Measurements from ENCODE around the gene IMP3.
A peak's percentile ranks its signal among the peaks of the same experiment; 100 is the strongest.
"Not testable (repeated sequence)": the region's sequence is repeated elsewhere in the genome, so short reads cannot be mapped to it uniquely, and the experiment has no call there.

Gene IMP3, protein sequence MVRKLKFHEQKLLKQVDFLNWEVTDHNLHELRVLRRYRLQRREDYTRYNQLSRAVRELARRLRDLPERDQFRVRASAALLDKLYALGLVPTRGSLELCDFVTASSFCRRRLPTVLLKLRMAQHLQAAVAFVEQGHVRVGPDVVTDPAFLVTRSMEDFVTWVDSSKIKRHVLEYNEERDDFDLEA

DNA sequence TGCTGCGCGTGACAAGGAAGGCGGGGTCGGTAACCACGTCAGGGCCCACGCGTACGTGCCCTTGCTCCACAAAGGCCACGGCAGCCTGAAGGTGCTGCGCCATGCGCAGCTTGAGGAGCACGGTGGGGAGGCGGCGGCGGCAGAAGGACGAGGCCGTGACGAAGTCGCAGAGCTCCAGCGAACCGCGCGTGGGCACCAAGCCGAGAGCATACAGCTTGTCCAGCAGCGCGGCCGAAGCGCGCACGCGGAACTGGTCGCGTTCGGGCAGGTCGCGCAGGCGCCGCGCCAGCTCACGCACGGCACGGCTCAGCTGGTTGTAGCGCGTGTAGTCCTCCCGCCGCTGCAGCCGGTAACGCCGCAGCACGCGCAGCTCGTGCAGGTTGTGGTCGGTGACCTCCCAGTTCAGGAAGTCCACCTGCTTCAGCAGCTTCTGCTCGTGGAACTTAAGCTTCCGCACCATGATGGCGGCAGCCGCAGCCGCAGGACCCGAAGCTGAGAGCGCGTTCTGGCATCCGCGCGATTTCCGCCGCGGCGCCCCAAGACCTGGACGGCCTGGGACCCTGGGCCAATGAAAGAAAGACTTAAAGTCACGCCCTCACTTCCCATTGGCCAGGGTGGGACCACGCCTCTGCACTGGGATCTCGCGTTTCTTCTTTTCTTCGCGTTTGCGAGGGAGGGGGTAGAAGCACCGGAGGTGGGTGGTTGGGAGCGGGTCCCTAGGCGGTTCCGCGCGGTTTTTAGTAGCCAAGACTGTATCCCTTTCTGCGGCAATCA, at the start of gene IMP3:
IMP3 (minus strand) TSS at position 516 of the 774 bp plus-strand sequence; CDS start at position 460, 56 bp downstream.
- DNase-seq, result peak; percentile 93 to 99 (median 97)
- intact Hi-C loops (cut with DNase I), result loop anchor here (10.0 kb wide), 2 partner anchors 185 to 275 kb away; partner anchors contain the start of genes MAN2C1 and SIN3A

DNA sequence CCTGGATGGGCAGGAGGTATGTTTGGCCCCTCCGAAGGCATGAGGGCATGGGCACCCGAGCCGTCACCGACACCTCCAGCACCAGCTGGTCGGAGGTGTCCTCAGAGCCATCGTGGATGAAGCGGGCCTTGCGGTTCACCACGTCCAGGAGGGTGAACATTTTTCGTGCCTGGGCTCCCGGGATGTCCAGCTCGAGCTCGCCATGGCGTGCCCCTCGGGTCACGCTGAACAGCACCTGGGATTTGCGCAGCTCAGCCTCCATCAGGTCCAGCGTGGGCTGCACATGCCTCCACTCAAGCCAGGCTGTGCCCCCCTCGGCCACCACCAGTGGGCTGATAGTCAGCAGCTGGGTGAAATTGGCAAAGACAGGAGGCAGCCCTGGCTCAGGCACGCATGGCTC, 49.4 kb upstream of the IMP3 start:
- DNase-seq; intact Hi-C loops (cut with DNase I): not testable (repeated sequence)

DNA sequence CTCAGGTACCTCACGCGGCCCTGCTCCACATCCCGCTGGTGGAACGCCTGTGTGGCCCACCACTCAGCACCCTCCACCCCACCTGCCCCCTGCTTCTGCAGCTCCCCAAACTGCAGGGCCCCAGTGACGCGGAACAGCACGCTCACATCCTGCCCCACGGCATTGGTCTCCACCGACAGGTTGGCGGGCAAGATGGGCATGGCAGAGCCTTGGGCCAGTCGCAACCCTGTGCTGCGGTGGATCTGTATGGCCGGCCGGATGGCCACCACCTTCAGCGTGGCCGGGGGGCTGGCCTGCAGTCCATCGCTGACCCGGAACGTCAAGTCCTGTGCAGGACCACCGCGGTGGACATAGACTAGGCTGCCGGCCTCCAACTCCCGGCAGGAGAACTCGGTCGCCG, 48.8 kb upstream of the IMP3 start:
- DNase-seq, result no peak
- intact Hi-C loops (cut with DNase I), result no loop called here

DNA sequence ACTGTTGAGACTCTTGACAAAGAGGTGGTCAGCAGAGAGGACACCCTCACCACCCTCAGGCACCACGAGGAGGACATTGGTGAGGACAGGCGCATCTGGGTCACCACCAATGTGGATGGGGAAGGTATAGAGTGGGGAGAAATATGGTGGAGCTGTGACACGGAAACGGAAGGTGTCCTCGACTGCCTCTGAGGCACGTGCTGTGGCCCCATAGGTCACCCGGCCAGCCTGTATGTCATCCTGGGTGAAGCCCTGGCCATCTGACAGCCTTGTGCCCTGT, 48.2 kb upstream of the IMP3 start:
- no peak for DNase-seq
- intact Hi-C loops (cut with DNase I), result no loop called here

DNA sequence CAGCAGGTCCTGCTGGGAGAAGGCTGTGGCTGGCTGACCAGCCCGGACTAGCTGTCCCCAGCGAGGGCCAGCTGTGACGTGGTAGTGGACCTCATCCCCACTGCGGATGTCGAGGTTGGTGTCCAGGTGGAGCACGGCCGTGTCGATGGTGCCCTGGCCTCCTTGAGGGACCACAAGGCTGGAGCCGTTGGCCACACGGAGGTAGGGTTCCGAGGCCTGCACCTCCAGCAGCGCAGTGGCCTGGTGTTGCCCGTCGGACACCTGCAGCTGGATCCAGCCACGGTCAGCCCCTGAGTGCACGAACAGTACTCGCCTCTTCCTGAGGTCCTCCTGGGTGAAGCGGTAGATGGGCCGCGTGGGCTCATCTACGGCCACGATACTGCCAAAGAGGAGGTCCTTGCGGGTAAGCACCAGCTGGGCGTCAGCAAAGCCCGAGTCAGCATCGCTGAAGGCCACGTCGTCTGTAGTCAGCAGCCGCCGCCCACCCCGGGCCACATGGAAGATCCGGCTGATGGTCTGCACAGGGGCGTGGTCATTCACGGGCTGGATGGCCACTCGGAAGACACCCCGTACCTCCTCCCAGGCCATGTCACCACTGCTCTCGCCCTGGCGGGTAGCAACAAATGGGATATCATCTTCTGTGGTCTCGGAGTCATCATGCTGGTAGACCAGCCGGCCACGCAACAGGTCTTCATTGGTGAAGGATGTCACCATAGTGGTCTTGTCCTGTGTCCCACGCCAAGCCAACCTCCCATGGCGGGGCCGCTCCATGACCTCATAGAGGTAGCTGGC, 47.7 kb upstream of the IMP3 start:
- DNase-seq, result no peak
- intact Hi-C loops (cut with DNase I), result no loop called here

DNA sequence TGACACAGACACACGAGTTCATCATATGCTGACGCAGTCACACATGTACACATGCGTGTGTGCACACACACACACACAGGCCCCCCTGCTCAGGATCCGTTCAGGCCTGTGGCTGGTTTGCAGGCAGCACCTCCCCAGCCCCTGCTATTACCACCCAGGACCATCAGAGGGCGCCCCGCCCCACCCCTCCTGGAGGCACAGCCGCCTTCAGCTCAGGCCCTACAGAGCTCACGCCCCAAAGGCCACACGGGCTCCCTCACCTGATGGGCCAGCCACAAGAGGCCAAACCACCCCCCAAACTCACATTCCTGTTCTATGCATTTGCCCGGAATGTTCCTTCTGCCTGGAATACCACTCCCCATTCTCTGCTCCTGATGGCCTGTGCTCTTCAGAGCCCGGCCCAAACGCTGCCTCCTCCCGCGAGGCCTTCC, 46.2 kb upstream of the IMP3 start:
- intact Hi-C loops (cut with DNase I), result not testable (repeated sequence)
- DNase-seq, result peak in 41 of 42 donors; percentile 48 to 88 (median 74)

DNA sequence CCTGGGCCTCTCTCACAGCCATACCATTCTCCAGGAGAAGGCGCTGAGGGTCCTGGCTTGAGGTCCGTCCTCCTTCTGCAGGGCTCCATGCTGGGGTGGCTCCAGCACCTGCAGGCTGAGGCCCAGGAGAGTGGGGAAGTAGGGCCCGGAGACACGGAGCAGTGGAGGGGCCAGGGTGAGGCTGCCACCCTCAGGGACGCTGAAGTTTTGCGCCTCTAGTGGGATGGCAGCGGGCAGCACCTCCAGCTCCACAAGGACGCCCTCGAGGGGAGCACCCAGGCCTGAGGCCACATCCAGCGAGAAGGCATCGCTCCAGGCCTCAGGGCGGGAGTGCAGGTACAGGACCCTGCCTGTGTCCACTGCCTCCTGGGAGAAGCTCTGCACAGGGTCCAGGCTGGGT, 45.2 kb upstream of the IMP3 start:
- no peak for DNase-seq
- intact Hi-C loops (cut with DNase I), result no loop called here

DNA sequence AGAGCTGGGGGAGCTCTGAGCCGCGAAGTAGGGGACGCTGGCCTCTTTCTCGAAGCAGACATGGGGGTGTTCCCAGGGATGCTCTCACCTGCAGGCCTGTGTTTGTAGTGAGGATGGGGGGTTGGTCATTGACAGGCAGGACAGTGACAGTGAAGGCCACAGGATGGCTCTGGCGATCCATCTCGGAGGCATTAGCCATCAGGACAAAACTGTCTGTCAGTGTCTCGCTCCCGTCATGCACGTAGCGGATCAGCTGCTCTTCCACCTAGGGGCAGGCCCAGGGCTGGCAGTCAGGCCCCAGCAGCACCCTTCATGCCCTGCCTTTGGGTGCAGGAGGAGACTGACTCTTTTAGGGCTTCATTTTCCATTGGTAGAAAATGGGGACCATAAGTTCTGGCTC, 44.6 kb upstream of the IMP3 start:
- intact Hi-C loops (cut with DNase I), result no loop called here
- no peak for DNase-seq

DNA sequence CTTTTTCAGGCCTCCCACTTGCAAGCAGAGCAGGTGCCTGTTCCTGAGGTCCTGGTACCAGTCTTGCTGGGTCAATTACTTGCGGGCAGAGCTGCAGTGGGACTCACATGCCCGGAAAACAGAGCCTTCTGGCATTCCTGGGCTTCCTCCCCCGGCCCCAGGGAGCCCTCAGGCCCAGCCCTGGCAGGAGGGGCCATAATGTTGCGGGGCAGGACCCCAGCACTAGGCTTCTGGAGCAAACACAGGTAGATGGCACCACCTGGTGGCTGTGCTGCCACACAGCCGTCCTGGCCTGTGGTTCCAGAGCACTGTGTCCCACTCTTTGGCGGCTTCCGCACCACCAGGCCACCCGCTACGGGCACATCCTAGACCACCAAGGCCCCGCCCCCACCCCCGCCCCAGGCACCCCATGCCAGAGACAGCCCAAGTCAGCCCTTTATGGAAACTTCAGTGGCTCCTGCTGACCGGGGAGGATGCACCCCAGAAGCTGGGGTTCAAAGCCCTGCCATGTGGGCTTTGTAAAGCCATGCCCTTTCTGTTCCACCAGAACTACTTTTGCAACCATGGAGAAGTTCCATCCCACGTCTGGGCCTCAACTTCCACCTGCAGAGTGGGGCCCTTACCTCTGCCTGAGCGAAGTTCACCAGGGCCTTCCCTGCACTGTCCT, 43.8 kb upstream of the IMP3 start:
- DNase-seq, result peak in 41 of 42 donors; percentile 58 to 86 (median 70)

DNA sequence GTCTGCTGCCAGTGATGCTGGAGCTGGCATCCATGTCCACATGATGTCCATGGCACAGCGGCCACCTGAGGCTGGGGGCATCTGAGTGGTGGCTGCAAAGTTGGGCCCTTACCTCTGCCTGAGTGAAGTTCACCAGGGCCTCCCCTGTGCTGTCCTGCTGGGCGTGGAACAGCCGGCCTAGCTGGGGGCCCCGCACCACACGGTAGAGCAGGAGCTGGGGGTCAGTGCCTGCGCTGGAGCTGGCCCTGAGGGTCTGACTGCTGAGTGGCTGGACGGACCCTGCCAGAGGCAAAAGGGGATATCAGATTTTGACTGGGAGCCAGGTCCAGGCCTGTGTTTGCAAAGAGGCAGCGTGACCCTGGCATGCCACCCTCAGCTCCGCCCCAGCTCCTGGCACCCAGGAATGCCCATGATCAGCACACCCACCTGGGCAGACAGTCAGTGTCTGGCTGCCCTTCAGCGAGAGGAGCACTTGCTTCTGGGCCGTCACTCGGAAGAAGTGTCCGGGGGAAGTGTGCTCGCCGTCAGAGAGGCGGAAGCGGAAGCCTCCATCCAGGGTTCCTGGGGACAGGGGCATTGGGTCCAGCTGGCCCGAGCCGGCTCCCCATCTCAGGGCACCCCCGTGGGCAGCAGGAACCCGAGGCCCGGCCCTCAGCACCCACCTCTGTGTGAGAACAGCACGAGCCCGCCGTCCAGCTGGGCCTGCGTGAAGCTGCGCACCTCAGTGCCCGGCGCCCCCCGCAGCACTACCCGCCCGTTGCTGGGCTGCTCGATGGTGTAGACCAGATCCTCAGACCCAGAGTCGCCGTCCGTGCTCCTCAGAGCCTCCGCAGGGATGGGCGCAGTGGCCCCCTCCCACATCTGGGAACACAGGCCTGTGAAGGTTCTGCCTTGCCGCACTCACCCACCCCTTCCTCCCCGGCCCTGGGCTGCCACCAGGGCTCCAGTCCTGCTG, 42.4 kb upstream of the IMP3 start:
- DNase-seq, result no peak
- intact Hi-C loops (cut with DNase I), result no loop called here

More for the DNA sequence above, 43.8 kb upstream of the IMP3 start:
- intact Hi-C loops (cut with DNase I), result not testable (repeated sequence)

DNA sequence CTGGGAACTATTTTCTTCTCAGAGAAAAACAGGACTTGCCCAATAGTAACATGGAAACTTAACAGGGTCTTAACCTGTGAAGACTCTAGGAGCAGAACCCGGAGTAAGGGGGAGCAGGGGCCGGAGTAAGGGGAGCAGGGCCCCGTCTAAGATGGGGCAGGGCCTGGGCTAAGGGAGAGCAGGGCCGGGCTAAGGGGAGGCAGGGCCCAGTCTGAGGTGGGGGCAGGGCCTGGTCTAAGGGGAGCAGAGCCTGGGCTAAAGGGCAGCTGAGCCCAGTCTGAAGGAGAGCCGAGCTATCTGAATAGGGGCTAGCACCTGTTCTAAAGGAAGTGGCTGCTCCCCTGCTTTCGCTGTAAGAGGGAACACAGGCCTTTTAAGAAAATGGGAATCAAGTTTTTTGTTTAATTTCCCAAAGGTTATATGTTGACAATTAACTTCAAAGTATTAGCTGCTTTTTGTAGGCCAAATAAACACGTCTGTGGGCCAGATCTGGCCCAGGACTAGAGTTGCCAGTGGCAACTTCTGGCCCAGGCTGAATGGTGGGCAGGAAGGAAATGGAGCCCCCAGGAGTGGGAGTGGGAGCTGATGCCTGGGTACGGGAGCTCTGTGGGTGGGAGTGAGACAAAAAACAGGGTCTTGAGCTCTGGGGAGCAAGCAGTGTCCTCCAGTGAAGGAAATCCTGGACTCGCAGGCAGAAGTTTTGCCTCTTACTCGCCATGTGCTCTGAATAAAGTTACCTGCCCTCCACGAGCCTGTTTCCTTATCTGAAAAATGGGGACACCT, 40.2 kb upstream of the IMP3 start:
- DNase-seq, result no peak
- intact Hi-C loops (cut with DNase I), result no loop called here

DNA sequence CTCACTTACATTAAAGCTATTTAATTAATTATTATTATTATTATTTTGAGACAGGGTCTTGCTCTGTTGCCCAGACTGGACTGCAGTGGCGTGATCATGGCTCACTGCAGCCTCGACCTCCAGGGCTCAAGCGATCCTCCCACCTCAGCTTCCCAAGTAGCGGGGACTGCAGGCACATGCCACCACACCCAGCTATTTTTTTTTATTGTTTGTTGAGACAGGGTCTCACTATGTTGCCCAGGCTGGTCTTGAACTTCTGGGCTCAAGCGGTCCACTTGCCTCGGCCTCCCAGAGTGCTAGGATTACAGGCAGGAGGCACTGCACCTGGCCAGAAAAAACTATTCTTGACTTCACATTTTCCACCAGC, 38.3 kb upstream of the IMP3 start:
- intact Hi-C loops (cut with DNase I); DNase-seq: not testable (repeated sequence)

DNA sequence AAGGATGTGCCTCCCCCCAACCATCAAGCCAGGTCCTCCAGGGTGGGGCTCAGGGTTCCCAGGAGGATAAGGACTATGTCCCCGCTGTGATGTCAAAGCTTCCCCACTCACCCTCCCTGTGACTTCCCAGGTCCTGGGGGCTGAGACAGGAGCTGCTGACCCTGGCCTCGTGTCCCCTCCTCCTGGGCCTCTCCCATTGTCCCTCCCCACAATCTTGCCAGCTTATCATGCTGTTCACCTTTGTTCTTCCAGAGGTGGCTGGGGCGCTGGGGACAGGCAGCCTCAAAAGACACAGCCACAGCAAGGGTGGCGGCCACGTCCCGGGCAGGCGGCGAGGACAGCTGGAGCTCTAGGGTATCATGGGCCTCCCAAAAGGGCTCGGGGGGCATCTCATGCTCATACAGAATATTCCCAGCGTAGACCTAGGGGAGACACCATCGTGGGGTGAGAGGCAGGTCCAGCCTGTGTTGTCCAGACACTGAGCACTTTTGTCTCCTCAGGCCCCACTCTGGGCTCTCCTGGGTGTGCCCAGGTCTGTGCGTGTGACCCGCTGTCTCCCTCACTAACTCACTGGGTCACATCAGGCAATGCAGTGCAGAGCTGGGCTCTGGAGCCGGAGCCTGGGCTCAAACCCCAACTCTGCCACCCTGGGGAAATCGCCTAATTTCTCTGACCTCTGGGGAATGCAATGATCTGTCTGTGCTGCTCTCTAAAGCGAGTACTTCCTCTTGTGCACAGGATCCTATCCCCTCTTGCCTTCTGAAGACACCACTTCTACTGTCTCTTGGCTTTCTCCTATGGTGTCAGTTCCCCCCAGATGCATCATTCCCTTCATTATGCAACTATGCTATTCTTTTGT, 37.7 kb upstream of the IMP3 start:
- intact Hi-C loops (cut with DNase I), result no loop called here
- DNase-seq, result no peak

DNA sequence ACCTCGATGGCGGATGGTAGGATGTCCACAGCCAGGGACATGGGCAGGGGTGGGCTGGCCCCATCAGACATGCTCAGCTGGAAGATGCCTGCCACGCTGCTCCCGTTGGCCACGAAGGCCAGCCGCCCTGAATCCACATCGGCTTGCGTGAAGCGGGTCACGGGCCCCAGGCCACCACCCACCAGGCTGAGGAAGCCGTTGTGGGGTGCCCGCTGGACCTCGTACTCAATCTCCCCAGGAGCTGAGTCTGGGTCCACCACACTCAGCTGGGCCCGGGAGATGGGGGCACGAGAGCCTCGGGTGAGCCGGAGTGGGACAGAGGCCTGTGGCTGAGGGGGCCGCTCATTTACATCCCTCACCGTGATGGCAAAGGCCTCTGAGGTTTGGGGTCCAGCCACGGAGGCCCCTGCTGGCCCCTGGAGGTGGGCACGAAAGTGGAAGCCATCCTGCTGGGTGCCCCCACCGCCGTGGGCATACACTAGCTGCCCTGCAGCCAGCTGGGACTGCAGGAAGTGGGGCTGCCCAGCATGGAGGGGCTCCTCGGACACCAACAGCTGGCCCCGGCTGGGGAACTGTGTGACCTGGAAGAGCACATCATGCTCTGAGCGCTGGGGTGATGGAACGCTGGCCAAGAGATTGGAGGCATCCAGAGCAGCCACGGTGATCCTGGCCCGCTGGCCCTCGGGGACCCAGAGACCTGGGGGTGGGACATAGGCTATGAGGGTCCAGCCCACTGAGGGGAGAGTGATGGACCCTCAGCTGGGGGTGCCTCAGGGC, 36.9 kb upstream of the IMP3 start:
- DNase-seq, result no peak
- intact Hi-C loops (cut with DNase I), result no loop called here

DNA sequence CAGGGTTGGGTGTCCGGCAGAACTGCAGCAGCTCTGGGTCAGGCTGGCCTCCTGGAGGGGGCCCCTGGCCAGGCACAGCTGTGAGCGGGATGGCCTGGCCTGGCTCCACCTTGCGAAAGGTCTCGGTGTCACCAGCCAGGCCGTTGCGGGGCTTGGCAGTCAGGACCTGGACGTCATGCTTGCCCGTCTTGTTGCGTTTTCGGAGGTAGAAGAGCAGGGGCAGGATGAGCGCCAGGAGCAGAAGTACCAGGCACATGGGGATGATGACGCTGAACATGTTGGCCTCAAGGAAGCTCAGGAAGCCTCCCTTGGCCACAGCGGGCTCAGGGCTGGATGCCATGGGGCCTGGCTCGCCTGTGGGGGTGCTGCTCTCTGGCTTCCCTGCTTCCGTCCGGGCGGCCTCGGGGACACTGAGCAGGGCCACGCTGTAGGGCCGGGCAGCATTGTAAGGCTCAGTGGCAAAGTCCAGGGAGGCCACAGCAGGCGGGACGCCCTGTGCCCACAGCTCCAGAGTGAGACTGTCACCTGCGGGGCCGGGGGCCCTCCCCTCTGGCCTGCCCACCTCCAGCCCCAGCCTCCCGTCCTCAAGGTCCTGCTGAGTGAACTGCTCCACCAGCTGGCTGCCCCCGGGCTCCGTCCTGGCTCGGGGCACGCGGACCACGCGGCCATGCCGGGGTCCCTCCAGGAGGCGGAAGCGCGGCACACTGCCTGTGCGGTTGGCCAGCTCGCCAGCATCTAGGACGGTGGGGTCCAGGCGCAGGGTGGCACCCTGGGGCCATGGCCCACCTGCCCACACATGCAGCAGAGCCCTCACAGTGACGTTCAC, 35.8 kb upstream of the IMP3 start:
- intact Hi-C loops (cut with DNase I), result no loop called here
- DNase-seq, result no peak
